Stimulated activated CD4-positive, alpha-beta T cell treated with anti-CD3 and anti-CD28 coated beads, TNF-alpha, amount 100 ng/mL, for 48 hours (primary cell): Measurements from ENCODE around the gene TOX2.

ENCODE experiments used
- DNase-seq, 3 donors: peaks; one replicate each; pipeline ENCODE4 v3.0.0-alpha.2; 2020; ENCODE audit warnings: low read depth in 3 of 3

TOX2 gene

DNA sequence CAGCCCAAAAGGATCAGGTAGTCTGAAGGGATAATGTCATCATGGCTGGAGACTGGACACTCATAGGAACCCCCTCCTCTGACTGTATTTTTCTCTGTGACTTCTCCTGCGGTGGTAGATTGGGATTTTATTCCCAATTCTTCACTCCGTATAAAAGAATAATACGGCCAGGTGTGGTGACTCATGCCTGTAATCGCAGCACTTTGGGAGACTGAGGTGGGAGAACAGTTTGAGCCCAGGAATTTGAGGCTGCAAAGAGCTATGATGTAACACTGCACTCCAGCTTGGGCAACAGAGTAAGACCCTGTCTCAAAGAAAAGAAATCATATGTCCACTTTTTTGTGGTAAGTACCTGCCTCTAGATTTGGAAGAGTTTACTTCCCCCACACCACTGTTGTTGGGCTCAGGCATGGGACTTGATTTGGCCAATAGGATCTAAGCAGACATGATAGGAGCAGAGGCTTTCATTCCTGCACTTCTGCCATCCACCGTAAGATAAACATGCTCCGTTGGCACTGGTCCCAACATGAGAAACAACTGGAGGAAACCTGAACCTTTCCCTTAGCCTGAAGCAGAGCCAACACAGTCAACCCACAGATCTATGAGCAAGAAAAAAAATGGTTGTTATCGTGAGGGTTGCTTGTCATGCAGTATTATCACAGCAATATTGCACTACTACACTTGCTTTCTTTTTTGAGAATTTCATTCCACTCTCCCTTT is 190.3 kb downstream of the TOX2 start:
- DNase-seq = no peak

- DNase-seq = no peak
These were observed 192.0 kb downstream of the TOX2 start for GRCh38 chr20:44106615-44107014.

- no peak for DNase-seq
These were observed 195.3 kb downstream of the TOX2 start for GRCh38 chr20:44109951-44110361.

DNA sequence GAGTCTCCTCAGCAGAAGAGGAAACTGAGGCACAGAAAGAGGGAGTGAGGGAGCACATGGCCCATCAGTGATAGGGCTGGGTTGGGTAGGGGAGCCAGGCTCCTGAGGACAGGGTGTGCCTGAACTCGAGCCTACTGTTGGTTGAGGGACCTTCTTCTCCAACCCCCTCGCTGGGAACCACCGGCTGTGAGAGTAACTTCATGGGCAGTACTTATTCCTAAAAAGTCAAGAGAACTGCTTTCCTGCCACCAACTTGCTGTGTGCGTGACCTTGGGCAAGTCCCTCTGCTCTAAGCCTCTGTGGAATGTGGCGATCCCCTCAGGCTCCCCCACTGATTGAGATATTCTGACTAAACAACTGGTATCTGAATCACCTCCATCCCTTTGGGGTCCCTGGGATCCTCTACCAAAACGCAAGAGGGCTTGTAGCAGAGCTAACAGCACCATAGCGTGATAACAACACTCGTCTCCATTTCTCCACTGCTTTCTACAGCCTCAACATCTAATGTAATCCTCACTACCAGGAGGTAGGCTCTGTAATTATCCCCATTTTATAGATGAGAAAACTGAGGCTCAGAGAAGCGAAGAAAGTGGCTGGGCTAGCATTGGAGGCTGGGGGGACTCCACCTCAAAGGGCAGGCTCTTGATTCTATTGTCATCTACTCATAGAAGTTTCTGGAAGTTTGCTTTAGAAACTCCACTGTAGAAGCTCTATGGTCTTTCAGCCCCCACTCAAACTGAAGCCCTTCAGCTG is 196.3 kb downstream of the TOX2 start:
- no peak for DNase-seq

GRCh38 chr20:44111712-44112335 is 197.2 kb downstream of the TOX2 start:
- no peak for DNase-seq

DNA sequence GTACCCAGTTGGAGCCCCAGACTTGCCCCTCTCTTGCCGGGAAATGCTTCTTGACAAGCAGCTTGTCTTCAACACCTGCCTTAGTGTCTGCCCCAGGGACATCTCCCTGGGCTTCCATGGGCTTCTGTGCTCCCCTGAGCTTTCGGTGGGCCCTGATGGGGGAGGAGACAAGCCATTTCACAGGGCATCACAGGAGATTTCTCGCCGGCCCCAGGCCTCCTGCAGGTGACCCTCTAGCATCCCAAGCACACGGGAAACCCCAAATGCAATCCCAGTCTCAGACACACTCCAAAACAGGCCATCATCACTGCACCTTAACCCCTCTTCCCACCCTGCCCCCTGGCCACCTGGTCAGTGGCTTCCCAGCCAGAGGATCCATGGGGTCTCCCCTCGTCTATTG is 197.8 kb downstream of the TOX2 start:
- no peak for DNase-seq

- DNase-seq = no peak
These were observed 198.4 kb downstream of the TOX2 start for GRCh38 chr20:44112889-44113617.

DNA sequence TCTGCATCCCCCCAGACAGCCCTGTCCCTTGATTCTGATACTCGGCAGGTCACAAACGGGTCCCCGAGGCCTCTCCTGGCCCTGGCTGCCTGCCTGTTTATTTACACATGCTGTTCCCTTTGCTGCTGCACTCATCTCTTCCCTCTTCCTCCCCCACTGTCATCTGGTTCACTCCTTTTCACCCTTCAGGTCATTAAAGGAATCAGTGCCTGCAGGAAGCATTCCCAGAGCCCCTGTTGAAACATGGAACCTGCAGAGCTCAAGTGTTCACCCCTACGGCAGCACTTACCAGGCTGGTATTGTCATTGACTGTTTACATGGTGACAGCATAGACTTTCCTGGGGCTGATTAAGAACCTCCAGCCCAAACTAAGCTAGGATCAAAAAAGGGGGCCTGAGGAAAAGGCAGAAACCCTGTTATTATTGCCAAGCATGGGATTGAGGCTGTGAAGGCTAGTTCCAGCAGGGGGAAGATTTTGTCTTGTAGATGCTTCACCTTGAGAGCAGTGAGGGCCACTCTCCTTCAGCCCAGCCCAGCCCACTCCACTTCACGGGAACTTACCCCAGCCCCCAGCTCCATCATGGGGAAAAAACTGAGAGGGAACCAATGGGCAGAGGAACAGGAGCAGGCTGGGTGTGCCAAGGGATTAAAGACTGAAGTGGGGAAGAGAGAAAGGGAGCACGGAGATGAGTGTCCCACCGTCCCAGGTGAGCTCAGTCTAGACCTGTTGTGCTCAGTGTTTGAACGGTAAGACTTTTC is 199.1 kb downstream of the TOX2 start:
- no peak for DNase-seq

- DNase-seq = no peak
These were observed 200.5 kb downstream of the TOX2 start for GRCh38 chr20:44115181-44115580.

- DNase-seq = no peak
These were observed 201.4 kb downstream of the TOX2 start for GRCh38 chr20:44115762-44116644.

DNA sequence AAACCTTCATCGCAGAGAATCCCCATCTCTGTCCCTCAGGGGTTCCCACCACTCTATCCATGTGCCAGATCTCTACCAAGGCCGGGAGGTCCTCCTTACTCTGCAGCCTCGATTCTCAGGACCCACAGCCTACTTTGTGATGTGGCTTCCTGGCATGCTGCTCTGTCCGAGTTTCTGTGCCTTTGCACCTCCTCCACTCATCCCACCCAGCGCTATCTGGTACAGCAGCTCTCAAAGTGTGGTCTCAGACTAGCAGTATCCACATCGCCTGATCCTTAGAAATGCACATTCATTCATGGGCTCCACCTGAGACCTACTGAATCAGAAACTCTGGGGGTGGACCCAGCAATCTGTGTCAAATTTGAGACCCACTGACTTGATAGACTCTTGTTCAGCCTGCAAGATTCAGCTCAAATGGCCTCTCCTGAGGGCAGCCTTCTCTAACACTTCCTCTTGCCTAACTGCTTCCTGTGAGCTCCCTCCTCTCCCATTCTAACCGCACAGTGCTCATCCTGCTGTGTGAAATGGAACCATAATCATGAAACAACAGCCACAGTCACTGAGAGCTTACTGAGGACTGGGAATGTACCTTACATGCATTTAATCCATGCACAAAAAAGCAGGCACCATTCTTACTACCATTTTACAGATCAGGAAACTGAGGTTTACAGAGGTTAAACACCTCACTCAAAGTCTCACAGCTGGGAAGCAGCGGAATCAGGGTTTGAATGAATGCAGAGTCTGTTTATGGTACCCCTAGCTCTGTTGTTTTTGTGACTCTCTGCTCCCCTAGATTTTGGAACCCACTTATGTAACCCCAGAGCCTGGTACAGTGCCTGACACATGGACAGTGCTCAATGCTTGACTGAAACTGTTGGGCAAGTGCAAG is 202.9 kb downstream of the TOX2 start:
- no peak for DNase-seq

GRCh38 chr20:44118185-44119033 is 203.8 kb downstream of the TOX2 start:
- no peak for DNase-seq
